T-helper 2 cell treated with Interferon-gamma antibody and Interleukin-4, amounts not matched to agents 100 ng/mL and 5 ng/mL, for 36 hours (primary cell): ENCODE data around the gene RNU1-3. TPM values are rescaled to one million over a fixed set of nuclear protein-coding genes. Genes with fewer than 3 reads are reported as not detected.
"Not testable (repeated sequence)": the region's sequence is repeated elsewhere in the genome, so short reads cannot be mapped to it uniquely, and the experiment has no call there.

Experiments
- intact Hi-C: fragments of 100-400 bp; cut with micrococcal nuclease; formaldehyde crosslinking; loops from one replicate; pipeline ENCODE4 v1.15.1; 2023
- total RNA-seq: library from RNA; stranded (reverse); gene quantifications from 2 replicates; pipeline ENCODE4 v1.2.3, GENCODE V29; 2022

Gene RNU1-3
- total RNA-seq, 1 donor from 2014 or later = 2,343 TPM

DNA sequence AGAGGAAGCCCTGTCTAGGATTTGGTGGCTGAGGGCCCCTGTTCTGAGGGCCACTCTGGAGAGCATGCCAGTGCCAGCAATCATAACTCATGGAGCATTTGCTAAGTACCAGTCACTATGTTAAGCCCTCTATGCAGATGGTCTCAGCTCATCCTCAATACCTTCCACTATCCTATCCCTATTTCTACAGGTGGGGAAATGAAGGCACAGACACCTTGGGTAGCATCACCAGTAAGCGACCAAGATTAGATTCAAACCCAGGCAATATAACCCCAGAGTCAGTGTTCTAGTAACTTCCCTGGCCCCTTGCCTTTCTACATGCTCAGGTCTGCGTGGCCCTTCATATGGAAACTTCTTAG is 45.5 kb downstream of the RNU1-3 start:
- intact Hi-C loops = loop anchor here (1.0 kb wide), 1 partner anchor 330 kb away; no protein-coding TSS in a partner anchor

DNA sequence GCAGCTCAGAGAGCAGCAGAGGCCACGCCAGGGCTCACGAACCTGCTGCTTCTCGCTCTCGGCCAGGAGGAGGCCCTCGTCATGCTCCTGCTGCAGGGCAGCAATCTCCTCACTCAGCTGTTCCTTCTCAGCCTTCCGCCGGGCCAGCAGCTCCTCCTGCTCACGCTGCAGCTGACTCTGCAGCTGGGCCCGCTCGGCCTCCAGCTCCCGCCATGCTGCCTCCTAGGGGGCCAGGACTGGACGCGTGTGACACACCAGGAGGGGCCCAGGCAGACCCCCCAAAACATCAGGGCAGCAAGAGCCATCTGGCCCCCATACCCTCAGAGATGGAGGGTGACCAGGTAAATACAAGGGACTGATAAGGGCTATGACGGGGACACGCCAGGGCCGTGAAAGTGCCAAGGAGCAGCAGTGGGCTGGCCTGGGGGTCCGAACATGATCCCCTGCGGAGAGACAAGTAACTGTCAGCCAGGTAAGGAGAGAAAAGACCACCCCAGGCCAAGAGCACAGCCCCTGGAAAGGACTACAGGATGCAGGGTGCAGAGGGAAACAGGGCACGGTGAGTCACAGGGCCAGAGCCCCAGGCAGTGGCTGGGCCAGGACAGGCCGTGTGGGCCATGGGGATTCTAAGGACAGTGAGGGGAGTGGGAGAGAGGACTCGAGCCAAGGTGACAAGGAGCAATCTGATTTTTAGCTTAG is 46.8 kb downstream of the RNU1-3 start:
- intact Hi-C loops = not testable (repeated sequence)

DNA sequence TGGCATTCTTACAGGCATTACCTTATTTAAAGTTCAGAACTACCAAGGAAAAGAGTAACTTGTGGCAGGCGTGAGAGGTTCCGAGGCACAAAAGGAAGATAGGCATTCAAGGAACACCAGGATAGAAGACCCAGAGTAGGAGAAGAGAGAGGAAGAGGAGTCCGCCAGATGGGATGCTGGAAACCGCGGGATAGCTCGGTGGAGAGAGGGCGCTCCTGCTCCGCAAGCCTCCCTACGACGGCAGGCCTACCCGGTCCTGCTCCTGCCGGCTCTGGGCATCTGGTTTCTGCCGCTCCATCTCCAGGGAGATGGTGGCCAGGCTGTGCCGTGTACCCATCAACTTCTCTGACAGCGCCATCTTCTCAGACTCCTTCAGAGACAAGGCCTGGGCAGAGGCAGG is 48.0 kb downstream of the RNU1-3 start:
- intact Hi-C loops = no loop called here

DNA sequence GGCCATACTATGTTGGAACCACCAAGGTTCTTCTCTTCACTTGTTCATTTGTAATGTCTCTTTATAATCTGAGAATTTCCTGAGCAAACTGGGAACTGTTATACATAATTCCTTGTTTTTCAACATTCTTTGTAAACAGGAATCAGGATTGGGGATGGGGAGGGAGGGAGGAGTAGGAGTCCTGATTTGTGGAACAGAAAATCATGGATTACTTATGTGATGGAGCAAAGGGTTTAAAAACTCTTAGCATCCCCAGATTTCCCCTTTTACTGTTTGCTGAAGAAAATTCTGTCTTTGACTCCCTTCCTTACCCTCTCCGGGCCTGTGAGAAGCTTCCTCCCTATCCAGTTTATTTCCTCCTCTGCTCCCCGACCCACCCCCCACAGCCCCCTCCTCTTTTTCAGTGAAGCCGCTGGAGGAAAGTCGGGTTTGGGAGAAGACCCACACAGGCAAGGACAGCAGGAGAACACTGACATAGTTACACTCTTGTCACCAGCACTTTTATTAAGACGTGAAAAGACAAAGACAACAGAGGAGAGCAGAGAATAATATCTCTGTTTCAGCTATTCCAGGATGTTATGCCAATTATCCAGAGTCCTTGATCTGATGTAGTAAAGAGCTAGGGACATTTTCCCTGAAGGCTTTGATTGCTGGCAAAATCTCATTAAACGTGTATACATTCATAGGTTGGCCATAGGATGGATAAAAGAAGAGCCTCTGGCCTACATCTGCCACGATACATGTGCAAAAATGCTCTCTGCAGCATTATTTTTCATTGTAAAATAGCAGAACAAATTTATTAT is 48.8 kb downstream of the RNU1-3 start:
- intact Hi-C loops = no loop called here

DNA sequence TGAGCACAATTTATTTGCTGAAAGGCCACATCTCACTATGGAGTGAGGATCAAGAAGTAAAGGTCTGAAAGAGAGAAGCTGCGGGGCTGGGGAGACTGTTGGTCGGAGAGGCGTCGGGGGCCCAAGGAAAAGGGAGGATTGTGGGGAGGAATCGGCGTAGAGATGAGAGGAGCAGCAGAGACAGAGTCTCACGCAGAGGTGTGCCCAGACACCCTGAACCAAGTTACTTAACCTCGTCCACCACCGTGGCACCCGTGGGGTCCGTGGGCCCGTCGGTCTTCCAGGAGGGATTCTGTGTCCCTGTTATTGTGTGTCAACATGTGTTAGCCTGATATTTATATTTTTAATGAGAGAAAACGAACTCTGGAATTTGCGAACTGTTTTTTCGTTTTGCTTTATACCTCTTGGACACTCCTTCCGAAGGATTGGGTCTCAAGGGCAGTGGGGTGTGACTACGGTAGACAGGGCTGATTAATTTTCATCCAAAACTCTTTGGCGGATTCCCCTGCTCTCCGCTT is 49.6 kb downstream of the RNU1-3 start:
- intact Hi-C loops = no loop called here

Other genes starting within 250 kb of the RNU1-3 start
- 0.11 TPM in 1 of 2 replicates, not detected in the other for gene SPATA21, start 229.5 kb downstream of the RNU1-3 start, total RNA-seq
- gene NECAP2, start 226.2 kb downstream of the RNU1-3 start, total RNA-seq = 104 and 110 TPM in 2 replicates
- gene RNU1-1, start 152.7 kb downstream of the RNU1-3 start, total RNA-seq = 2,343 and 2,397 TPM in 2 replicates
- 4.0 and 4.1 TPM in 2 replicates for gene NBPF1, start 53.4 kb downstream of the RNU1-3 start, total RNA-seq
- gene RNU1-4, start 73.6 kb upstream of the RNU1-3 start, total RNA-seq = 2,343 and 2,397 TPM in 2 replicates
- 2,343 and 2,397 TPM in 2 replicates for gene RNU1-2, start 229.0 kb upstream of the RNU1-3 start, total RNA-seq